Right lobe of liver (tissue), 6 donors: ENCODE data around the gene IFNA8. TPM values are rescaled to one million over a fixed set of nuclear protein-coding genes. Genes with fewer than 3 reads are reported as not detected.
A peak's percentile ranks its signal among the peaks of the same experiment; 100 is the strongest.

Source experiments
- ATAC-seq, 4 donors: fragments of 200-7000 bp; cut with Tn5 transposase; one replicate each; pipeline ENCODE4 v1.9.1; 2020; ENCODE audit warnings: mild to moderate bottlenecking in 4 of 4, moderate library complexity in 4 of 4
- DNase-seq, 3 donors: peaks; one replicate each; pipeline ENCODE4 v3.0.0-alpha.2; 2020
- H3K27ac ChIP-seq, 3 donors: fragments of 200-600 bp; one replicate each; pipeline ENCODE4 v1.8.0; 2022
- H3K27me3 ChIP-seq, 2 donors: fragments of 200-600 bp; one replicate each; pipeline ENCODE4 v1.8.0; 2022
- H3K36me3 ChIP-seq, 4 donors: fragments of 200-600 bp; sonication (generic) in 1 of 4; one replicate each; pipeline versions ENCODE4 v1.5.1 to v1.8.0; 2017 to 2022; ENCODE audit warnings: control low read depth in 1 of 4
- H3K4me1 ChIP-seq, 4 donors: fragments of 200-600 bp; sonication (generic) in 1 of 4; one replicate each; pipeline versions ENCODE4 v1.5.1 to v1.8.0; 2017 to 2022; ENCODE audit warnings: control low read depth in 1 of 4
- H3K4me3 ChIP-seq, 3 donors: fragments of 200-600 bp; one replicate each; pipeline ENCODE4 v1.8.0; 2022
- H3K9me3 ChIP-seq, 4 donors: fragments of 200-600 bp; sonication (generic) in 1 of 4; one replicate each; pipeline versions ENCODE4 v1.5.1 to v1.8.0; 2017 to 2022; ENCODE audit warnings: control low read depth in 1 of 4
- POLR2A ChIP-seq: fragments of 450-650 bp; IDR thresholded peaks from one replicate; pipeline ENCODE4 v1.6.1; 2017; ENCODE audit warnings: antibody characterized with exemption, mild to moderate bottlenecking
- intact Hi-C, 2 donors: fragments of 100-400 bp; cut with DNase I; formaldehyde crosslinking; loops; one replicate each; pipeline versions ENCODE4 v1.11.2 to v1.14.1; 2022
- total RNA-seq, 6 experiments: library from RNA; depleted of rRNA in 2 of 6; stranded (reverse); fragments of >200 nt in 2 of 6; fragmentation: NEBNext Ultra II Directional in 3 of 6; extraction: Animal tissue kit (Norgen Biotek cat#: 25700) in 3 of 6; gene quantifications; one replicate each; pipeline versions ENCODE4 v1.1.0 to v1.2.4, GENCODE V29; 2016 to 2023
- TF ChIP-seq, protein P1 (sequence below), 4 donors: fragments of 200-600 bp in 3 of 4; fragments of 450-650 bp in 1 of 4; IDR thresholded peaks; one replicate each; pipeline versions ENCODE4 v1.5.1 to v1.8.0; 2016 to 2022; ENCODE audit warnings: antibody characterized with exemption in 4 of 4, mild to moderate bottlenecking in 2 of 4
- donor health status: DM: no; HTN: yes; CAD: no.
- donor health status: DM: no; HTN: no; CAD: no.
- donor health status: DM: no; HTN: no; CAD: no.
- donor health status: DM: no; HTN: yes; CAD: no.
- donor health status: DM: no; HTN: yes; CAD: no.

The IFNA8 gene
- total RNA-seq, 6 experiments from 2014 or later = not detected

DNA sequence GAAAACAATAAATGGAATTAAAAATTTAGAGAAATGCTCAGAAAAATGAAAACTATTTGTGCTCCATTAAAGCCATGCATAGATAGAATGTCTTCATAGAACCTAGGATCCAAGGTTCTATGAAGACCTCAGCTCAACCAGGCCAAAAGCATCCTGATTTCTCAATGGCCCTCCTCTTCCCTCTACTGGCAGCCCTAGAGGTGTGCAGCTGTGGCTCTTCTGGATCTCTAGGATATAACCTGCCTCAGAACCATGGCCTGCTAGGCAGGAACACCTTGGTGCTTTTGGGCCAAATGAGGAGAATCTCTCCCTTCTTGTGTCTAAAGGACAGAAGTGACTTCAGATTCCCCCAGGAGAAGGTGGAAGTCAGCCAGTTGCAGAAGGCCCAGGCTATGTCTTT is 46.4 kb downstream of the IFNA8 start:
- Histone ChIP-seq H3K4me3 (no peak overlapping the region), H3K4me1 (no peaks in the 10 kb centered on the region), H3K27me3 (no peaks in the 10 kb centered on the region), H3K36me3 (no peaks in the 10 kb centered on the region), H3K27ac (no peak overlapping the region), H3K9me3 (no peaks in the 10 kb centered on the region)
- intact Hi-C loops = no loop called here
- TF ChIP-seq POLR2A = no peak
- TF ChIP-seq, protein P1, sequence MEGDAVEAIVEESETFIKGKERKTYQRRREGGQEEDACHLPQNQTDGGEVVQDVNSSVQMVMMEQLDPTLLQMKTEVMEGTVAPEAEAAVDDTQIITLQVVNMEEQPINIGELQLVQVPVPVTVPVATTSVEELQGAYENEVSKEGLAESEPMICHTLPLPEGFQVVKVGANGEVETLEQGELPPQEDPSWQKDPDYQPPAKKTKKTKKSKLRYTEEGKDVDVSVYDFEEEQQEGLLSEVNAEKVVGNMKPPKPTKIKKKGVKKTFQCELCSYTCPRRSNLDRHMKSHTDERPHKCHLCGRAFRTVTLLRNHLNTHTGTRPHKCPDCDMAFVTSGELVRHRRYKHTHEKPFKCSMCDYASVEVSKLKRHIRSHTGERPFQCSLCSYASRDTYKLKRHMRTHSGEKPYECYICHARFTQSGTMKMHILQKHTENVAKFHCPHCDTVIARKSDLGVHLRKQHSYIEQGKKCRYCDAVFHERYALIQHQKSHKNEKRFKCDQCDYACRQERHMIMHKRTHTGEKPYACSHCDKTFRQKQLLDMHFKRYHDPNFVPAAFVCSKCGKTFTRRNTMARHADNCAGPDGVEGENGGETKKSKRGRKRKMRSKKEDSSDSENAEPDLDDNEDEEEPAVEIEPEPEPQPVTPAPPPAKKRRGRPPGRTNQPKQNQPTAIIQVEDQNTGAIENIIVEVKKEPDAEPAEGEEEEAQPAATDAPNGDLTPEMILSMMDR (IDR thresholded peaks at IDR 0.05) = peak; percentile 43 to 54 (median 49)
- ATAC-seq = peak; percentile 67 to 83 (median 80)
- no peak for DNase-seq

Other genes with a start within 250 kb of the IFNA8 start
- not detected for gene IFNA21, start 242.5 kb upstream of the IFNA8 start, total RNA-seq
- gene IFNA4, start 221.5 kb upstream of the IFNA8 start, total RNA-seq = not detected
- gene IFNA7, start 206.9 kb upstream of the IFNA8 start, total RNA-seq = not detected
- gene IFNA10, start 202.0 kb upstream of the IFNA8 start, total RNA-seq = not detected
- not detected for gene IFNA16, start 191.8 kb upstream of the IFNA8 start, total RNA-seq
- not detected for gene IFNA17, start 180.9 kb upstream of the IFNA8 start, total RNA-seq
- gene IFNA14, start 169.1 kb upstream of the IFNA8 start, total RNA-seq = not detected
- not detected for gene IFNA5, start 103.8 kb upstream of the IFNA8 start, total RNA-seq
- 10 to 100 TPM in 2 of 6 experiments, 1 to 10 TPM in 4; 5.9 to 11.7 (median 8.7) TPM for gene KLHL9, start 73.7 kb upstream of the IFNA8 start, total RNA-seq
- not detected for gene IFNA6, start 58.2 kb upstream of the IFNA8 start, total RNA-seq
- not detected for gene IFNA13, start 41.1 kb upstream of the IFNA8 start, total RNA-seq
- not detected for gene IFNA2, start 23.7 kb upstream of the IFNA8 start, total RNA-seq
- gene IFNA1, start 31.3 kb downstream of the IFNA8 start, total RNA-seq = not detected
- gene IFNE, start 73.2 kb downstream of the IFNA8 start, total RNA-seq = not detected